GM18951 (cell line): ENCODE results near the gene TXNRD2.
"Not testable (repeated sequence)": the region's sequence is repeated elsewhere in the genome, so short reads cannot be mapped to it uniquely, and the experiment has no call there.

Experiments
- POLR2A ChIP-seq: IDR thresholded peaks from 4 replicates; pipeline ENCODE4 v1.6.1; 2011; ENCODE audit warnings: mild to moderate bottlenecking; ENCODE audit not compliant: insufficient read length, insufficient read depth; ENCODE audit errors: extremely low read depth
- in situ Hi-C: fragments of 300-500 bp; cut with MboI; formaldehyde crosslinking; loops from one replicate; pipeline ENCODE4 v1.12.0; 2022; ENCODE audit warnings: low sequenced_read_pairs, mixed read lengths, inconsistent platforms; ENCODE audit not compliant: unreplicated experiment

The TXNRD2 gene

GRCh38 chr22:19911540-19912270 is 29.9 kb downstream of the TXNRD2 start:
- no peak for TF ChIP-seq POLR2A
- in situ Hi-C loops, result loop anchor here (5.0 kb wide), 1 partner anchor 179 kb away; no protein-coding TSS in a partner anchor

- in situ Hi-C loops, result loop anchor here (5.0 kb wide), 1 partner anchor 178 kb away; no protein-coding TSS in a partner anchor
- TF ChIP-seq POLR2A, result no peak
These were observed 31.4 kb downstream of the TXNRD2 start for GRCh38 chr22:19910180-19910744.

DNA sequence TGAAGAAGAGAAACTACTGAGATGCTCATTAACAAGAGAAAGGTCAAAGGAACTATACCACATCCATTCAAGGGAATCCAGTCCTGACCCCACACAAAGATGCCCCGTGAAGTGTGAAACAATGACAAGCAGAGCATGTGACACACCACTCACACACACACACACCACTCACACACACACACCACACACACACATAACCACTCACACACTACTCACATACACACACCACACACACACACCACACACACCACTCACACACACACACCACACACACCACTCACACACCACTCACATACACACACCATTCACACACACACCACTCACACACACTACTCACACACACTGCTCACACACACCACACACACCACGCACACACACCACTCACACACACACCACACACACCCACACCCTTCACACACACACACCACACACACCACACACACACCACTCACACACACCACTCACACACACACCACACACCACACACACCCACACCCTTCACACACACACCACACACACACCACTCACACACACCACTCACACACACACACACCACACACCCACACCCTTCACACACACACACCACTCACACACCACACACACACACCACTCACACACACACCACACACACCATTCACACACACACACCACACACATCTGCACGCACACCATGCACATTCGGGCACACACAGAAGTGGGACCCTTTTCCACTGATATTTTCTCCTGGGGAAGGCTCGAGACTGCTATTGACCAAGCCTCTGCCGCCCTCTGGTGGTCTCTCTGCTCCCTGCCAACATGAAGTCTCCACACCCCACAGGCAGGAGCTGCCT is 32.1 kb downstream of the TXNRD2 start:
- in situ Hi-C loops, result loop anchor here (5.0 kb wide), 1 partner anchor 177 kb away; no protein-coding TSS in a partner anchor

GRCh38 chr22:19907902-19908301 is 33.7 kb downstream of the TXNRD2 start:
- in situ Hi-C loops, result not testable (repeated sequence)

More for the DNA sequence above, 32.1 kb downstream of the TXNRD2 start:
- no peak for TF ChIP-seq POLR2A

DNA sequence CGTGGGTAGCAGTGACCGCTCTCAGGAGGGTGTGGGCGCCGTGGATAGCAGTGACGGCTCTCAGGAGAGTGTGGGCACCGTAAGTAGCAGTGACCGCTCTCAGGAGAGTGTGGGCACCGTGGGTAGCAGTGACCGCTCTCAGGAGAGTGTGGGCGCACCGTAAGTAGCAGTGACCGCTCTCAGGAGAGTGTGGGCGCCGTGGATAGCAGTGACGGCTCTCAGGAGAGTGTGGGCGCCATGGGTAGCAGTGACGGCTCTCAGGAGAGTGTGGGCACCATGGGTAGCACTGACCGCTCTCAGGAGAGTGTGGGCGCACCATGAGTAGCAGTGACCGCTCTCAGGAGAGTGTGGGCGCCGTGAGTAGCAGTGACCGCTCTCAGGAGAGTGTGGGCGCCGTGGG is 34.8 kb downstream of the TXNRD2 start:
- in situ Hi-C loops, result not testable (repeated sequence)

- in situ Hi-C loops, result no loop called here
- TF ChIP-seq POLR2A, result no peak
These were observed 36.0 kb downstream of the TXNRD2 start for GRCh38 chr22:19905347-19906276.

DNA sequence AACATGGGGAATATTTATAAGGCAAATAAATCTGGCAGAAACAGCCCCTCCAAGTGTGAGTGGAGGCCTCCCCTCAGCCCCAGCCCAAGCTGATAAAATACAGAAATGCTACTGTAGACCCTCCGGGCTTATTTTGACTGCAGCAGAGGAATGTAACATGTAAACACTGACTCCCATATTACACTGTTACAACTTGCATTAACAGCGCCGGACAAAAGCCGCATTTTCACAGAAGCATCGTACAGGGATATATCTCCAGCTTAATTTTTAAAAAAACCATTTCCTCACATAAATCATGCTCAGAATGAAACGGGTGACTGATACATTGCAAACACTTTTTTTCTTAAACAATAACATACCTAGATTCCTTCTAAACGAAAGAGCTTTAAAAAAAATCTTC is 36.7 kb downstream of the TXNRD2 start:
- in situ Hi-C loops, result no loop called here
- no peak for TF ChIP-seq POLR2A

DNA sequence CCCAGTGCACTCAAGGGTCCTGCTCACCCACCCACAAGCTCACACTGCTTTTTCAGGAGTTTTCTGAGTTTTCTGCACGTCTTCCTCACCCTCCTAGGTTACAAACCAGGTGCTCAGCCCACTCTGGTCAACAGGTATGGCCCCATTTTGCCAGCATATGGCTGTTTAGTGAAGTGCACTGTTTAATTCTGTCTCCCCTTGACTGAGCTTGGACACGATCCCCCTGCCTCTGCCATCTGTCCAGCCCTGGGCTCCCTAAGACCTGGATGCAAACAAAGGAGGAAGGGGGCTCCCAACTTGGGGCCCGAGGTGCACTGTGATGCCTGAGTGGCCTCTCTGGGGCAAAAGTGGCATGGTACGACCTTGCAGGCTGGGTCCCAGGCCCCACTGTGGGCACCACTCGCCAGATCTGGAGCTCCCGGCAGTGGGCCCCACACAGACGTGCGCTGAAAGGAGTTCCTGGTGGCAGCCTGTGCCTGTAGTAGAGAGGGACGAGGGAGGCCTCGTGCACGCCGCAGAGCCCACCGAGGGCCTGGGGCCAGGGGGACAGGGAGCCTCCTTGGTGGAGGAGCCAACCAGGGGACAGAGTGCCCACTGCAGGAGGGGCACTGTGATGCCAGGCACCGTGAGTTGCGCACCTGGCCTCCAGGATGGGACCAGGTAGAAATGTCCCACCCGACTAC is 37.3 kb downstream of the TXNRD2 start:
- no peak for TF ChIP-seq POLR2A
- in situ Hi-C loops, result no loop called here

DNA sequence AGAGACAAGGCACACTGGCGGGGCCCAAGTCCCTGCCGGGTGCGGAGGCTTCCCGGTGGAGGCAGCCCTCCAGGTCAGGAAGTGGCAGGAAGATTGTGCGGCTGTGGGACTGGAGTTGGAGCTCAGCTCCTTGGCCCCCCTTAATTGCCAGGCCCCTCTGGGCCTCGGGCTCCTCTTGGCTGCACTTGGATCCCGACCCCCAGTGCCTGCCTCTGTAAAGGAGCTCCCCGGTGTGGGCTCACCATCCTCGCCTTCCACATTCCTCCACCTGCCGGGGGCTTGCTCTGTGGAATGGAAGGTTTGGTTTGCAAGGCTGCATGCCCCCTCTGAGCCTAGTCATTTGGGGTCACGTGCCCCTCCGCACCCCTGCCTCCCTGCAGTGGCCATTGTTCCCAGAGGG is 38.1 kb downstream of the TXNRD2 start:
- TF ChIP-seq POLR2A, result no peak
- in situ Hi-C loops, result no loop called here

DNA sequence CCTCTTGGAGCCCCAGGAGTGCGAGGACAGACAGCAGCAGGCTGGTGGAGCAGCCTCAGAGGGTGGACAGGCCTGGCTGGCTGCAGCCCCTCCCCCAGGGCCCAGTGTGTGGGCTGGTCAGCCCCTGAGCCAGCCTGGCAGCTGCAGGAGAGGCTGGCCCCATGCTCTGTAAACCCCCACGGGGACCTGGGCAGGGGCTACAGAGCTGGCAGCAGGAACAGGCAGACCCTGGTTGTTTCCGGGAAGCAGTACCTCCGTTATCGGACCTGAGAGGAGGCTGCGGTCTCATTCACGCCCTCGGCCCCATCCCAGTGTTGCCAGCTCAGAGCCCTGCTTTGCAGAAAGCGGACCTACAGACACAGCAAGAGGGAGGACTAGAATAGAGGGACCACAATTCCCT is 38.6 kb downstream of the TXNRD2 start:
- no peak for TF ChIP-seq POLR2A
- in situ Hi-C loops, result no loop called here

- in situ Hi-C loops, result no loop called here
These were observed 39.3 kb downstream of the TXNRD2 start for GRCh38 chr22:19902245-19902715.

GRCh38 chr22:19901577-19902244 is 39.9 kb downstream of the TXNRD2 start:
- TF ChIP-seq POLR2A, result no peak
- in situ Hi-C loops, result no loop called here

More at GRCh38 chr22:19902245-19902715, 39.3 kb downstream of the TXNRD2 start:
- TF ChIP-seq POLR2A, result no peak
